Measurements from ENCODE around the gene LARP4.
"Not testable (repeated sequence)": the region's sequence is repeated elsewhere in the genome, so short reads cannot be mapped to it uniquely, and the experiment has no call there.

LARP4 gene

DNA sequence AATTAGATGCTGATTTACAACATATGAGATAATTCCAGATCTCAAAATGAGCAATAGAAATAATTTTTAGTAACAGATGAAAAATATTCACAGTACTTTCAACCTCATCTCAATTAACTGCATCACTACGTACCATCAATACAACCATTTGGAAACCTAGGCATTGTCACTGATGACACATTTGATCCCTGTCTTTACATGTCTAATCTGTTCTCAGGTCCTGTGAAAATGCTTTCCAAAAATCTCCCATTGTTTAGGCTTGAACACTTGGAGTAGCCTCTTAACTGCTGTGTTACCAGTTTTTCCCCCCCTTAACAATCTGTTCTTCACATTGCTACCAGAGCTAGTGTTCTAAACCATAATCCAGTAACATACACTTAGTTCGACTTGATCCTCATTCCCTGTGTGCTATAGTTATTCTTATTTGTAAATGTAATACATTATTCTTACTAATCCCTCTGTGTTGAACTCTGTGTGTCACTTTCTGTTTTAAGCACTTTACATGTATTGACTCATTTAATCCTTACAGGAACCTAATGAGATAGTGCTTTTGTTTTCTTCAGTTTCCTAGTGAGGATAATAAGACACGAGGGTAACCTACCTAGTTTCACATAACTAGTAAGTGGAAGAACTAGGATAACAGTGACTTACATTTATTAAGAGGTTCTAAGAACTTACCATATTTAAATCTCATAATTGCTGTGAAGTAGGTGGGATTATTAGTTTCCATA, 41.7 kb downstream of the LARP4 start:
- no peak overlapping the region for H3K4me3 ChIP-seq (ENCODE audit: low read depth in 1 of 2, low read length in 2 of 2)
- H3K9ac ChIP-seq (ENCODE audit: low read length), result no peak overlapping the region
- peaks cover 44% of the 10 kb centered on the region for H3K36me3 ChIP-seq (ENCODE audit: insufficient read depth, low read length)
- no peaks in the 10 kb centered on the region for H3K9me3 ChIP-seq (ENCODE audit: low read length)
- H3K4me1 ChIP-seq (ENCODE audit: insufficient read depth, low read length), result no peaks in the 10 kb centered on the region
- H3K27ac ChIP-seq (ENCODE audit: low read depth, low read length), result no peak overlapping the region
- no peaks in the 10 kb centered on the region for H3K27me3 ChIP-seq (ENCODE audit: control insufficient read depth in 1 of 2, insufficient read depth in 2 of 2, low read length in 2 of 2)

DNA sequence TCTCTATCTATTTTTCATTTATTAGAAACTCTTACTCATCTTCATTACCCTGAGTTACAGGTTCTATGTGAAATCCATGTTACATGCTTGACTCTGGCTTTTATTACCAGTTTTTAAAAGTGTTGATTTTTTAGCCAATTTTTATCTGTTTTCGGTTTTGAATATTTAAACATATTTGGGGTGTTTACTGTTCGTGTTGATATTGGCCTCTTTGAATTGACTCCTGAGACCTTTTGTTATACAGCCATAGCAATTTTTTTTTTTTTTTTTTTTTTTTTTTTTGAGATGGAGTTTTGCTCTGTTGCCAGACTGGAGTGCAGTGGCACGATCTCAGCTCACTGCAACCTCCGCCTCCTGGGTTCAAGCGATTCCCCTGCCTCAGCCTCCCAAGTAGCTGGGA, 49.0 kb downstream of the LARP4 start:
- not testable (repeated sequence) for H3K4me3 ChIP-seq (ENCODE audit: low read depth in 1 of 2, low read length in 2 of 2); H3K9me3 ChIP-seq (ENCODE audit: low read length); H3K9ac ChIP-seq (ENCODE audit: low read length); H3K4me1 ChIP-seq (ENCODE audit: insufficient read depth, low read length); H3K27me3 ChIP-seq (ENCODE audit: control insufficient read depth in 1 of 2, insufficient read depth in 2 of 2, low read length in 2 of 2); H3K27ac ChIP-seq (ENCODE audit: low read depth, low read length); H3K36me3 ChIP-seq (ENCODE audit: insufficient read depth, low read length)

DNA sequence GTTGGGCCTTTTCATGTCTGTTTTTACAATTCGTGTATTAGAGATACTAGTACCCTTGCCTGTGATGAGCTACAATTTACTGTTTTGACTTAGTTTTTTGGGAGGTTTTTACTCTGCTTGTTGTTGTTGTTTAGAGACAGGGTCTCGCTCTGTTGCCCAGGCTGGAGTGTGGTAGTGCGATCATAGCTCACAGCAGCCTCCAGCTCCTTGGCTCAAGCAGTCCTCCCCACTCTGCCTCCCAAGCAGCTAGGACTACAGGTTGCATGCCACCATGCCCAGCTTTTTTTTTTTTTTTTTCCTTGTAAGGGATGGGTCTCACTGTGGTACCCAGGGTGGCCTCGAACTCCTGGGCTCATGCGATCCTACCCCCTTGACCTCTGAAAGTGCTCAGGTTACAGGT, 52.1 kb downstream of the LARP4 start:
- Histone ChIP-seq H3K9me3 (ENCODE audit: low read length) (no peaks in the 10 kb centered on the region), H3K36me3 (ENCODE audit: insufficient read depth, low read length) (peaks cover 20% of the 10 kb centered on the region), H3K9ac (ENCODE audit: low read length) (no peak overlapping the region)

DNA sequence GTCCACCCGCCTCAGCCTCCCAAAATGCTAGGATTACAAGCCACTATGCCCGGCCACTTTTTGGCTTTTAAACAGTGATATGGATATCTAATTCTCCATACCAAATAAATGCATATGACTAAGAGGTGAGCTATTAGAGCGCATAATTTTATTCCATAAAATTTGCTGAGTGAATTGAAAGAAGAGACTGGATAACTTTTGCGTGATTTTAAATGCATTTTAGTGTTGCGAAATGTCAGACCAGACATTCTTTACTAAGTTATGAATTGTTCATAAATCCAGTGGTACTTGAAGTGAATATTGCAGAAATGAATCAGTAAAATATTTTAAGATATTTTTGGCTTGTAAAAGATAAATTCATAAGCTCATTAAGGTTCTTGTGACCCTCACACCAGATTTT, 53.2 kb downstream of the LARP4 start:
- no peaks in the 10 kb centered on the region for H3K4me1 ChIP-seq (ENCODE audit: insufficient read depth, low read length)
- H3K27ac ChIP-seq (ENCODE audit: low read depth, low read length), result no peak overlapping the region
- H3K36me3 ChIP-seq (ENCODE audit: insufficient read depth, low read length), result peaks cover 20% of the 10 kb centered on the region
- no peak overlapping the region for H3K4me3 ChIP-seq (ENCODE audit: low read depth in 1 of 2, low read length in 2 of 2)
- H3K27me3 ChIP-seq (ENCODE audit: control insufficient read depth in 1 of 2, insufficient read depth in 2 of 2, low read length in 2 of 2), result no peaks in the 10 kb centered on the region
- no peaks in the 10 kb centered on the region for H3K9me3 ChIP-seq (ENCODE audit: low read length)
- H3K9ac ChIP-seq (ENCODE audit: low read length), result no peak overlapping the region

More for the DNA sequence above, 52.1 kb downstream of the LARP4 start:
- Histone ChIP-seq H3K27me3 (ENCODE audit: control insufficient read depth in 1 of 2, insufficient read depth in 2 of 2, low read length in 2 of 2) (no peaks in the 10 kb centered on the region), H3K4me3 (ENCODE audit: low read depth in 1 of 2, low read length in 2 of 2) (no peak overlapping the region), H3K4me1 (ENCODE audit: insufficient read depth, low read length) (no peaks in the 10 kb centered on the region), H3K27ac (ENCODE audit: low read depth, low read length) (no peak overlapping the region)

DNA sequence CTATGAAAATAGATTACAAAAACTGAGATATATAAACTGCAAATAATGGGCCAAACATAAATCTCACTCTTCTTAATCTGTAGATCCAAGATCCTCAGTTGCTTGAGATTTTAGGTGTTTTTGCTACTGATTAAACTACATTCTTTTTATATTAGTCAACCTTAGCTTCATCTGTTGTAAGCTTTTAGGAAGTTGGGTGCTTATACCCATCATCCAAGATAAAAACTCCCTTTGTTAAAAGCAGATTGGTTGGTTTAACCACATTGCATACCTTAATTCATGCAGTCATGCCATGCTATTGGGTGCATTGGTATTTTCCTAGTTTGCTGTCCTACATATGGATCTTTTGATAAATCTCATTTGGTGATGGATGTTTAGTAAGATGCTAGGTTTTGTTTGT, 57.9 kb downstream of the LARP4 start:
- Histone ChIP-seq H3K27me3 (ENCODE audit: control insufficient read depth in 1 of 2, insufficient read depth in 2 of 2, low read length in 2 of 2) (no peaks in the 10 kb centered on the region), H3K27ac (ENCODE audit: low read depth, low read length) (no peak overlapping the region), H3K9ac (ENCODE audit: low read length) (no peak overlapping the region), H3K4me1 (ENCODE audit: insufficient read depth, low read length) (no peaks in the 10 kb centered on the region), H3K4me3 (ENCODE audit: low read depth in 1 of 2, low read length in 2 of 2) (no peak overlapping the region), H3K9me3 (ENCODE audit: low read length) (no peaks in the 10 kb centered on the region), H3K36me3 (ENCODE audit: insufficient read depth, low read length) (peaks cover 26% of the 10 kb centered on the region)

DNA sequence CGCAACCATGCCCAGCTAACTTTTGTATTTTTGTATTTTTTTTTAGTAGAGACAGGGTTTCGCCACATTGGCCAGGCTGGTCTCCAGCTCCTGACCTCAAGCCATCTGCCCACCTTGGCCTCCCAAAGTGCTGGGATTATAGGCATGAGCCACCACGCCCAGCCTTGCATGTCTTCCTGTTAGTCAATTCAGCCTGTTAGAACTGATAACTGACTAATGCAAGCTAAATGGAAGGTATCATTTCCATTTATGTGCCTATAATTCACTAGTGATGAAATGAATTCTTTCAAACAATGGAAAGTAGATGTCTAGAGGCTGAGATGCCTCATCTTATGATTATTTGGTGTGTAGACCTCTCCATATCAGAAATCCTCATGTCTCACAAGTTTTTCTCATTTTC, 66.8 kb downstream of the LARP4 start:
- Histone ChIP-seq H3K4me3 (ENCODE audit: low read depth in 1 of 2, low read length in 2 of 2) (no peak overlapping the region), H3K27ac (ENCODE audit: low read depth, low read length) (no peak overlapping the region), H3K4me1 (ENCODE audit: insufficient read depth, low read length) (no peaks in the 10 kb centered on the region), H3K36me3 (ENCODE audit: insufficient read depth, low read length) (peaks cover 35% of the 10 kb centered on the region), H3K27me3 (ENCODE audit: control insufficient read depth in 1 of 2, insufficient read depth in 2 of 2, low read length in 2 of 2) (no peaks in the 10 kb centered on the region), H3K9me3 (ENCODE audit: low read length) (no peaks in the 10 kb centered on the region), H3K9ac (ENCODE audit: low read length) (no peak overlapping the region)

DNA sequence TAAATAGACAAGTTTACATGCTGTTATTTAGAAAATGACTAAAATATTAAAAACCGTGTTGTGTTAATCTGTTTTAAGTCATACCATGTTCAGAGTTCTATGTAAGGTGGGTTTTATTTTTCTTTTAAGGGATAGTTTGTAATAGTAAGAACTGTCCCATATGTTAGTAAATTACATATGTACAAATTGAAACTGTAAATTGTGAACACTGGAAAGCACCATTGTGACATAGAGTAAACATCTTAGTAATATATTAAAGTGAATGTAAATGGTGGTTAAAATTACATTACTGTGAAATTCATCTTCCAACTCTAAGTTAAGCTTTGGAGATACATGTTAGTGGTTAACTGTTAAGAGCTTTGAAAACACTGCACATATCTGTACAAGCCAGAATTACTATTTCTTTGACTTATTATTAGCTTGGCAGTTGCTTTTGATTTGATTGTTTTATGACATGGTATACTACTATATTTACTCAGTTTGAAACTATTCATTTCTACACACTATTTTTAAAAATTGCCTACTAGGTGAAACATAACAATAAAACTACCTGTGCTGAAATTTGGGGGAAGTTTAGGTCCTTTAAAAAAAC, 76.7 kb downstream of the LARP4 start:
- no peaks in the 10 kb centered on the region for H3K27me3 ChIP-seq (ENCODE audit: control insufficient read depth in 1 of 2, insufficient read depth in 2 of 2, low read length in 2 of 2)
- no peak overlapping the region for H3K4me3 ChIP-seq (ENCODE audit: low read depth in 1 of 2, low read length in 2 of 2)
- H3K27ac ChIP-seq (ENCODE audit: low read depth, low read length), result no peak overlapping the region
- H3K9me3 ChIP-seq (ENCODE audit: low read length), result no peaks in the 10 kb centered on the region
- H3K4me1 ChIP-seq (ENCODE audit: insufficient read depth, low read length), result no peaks in the 10 kb centered on the region
- no peak overlapping the region for H3K9ac ChIP-seq (ENCODE audit: low read length)
- H3K36me3 ChIP-seq (ENCODE audit: insufficient read depth, low read length), result peaks cover 26% of the 10 kb centered on the region

DNA sequence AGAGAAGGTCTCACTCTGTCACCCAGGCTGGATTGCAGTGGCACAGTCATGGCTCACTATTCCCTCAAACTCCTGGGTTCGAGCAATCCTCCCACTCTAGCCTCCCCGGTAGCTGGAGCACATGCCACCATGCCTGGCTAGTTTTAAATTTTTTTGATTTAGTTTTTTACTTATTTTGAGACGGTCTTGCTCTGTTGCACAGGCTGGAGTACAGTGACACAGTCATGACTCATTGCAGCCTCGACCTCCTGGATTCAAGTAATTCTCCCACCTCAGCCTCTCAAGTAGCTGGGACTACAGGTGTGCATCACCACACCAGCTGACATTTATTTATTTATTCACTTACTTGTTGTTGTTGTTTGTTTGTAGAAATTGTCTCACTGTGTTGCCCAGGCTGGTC, 81.9 kb downstream of the LARP4 start:
- no peaks in the 10 kb centered on the region for H3K36me3 ChIP-seq (ENCODE audit: insufficient read depth, low read length)
- no peak overlapping the region for H3K27ac ChIP-seq (ENCODE audit: low read depth, low read length)
- no peaks in the 10 kb centered on the region for H3K4me1 ChIP-seq (ENCODE audit: insufficient read depth, low read length)
- H3K4me3 ChIP-seq (ENCODE audit: low read depth in 1 of 2, low read length in 2 of 2), result no peak overlapping the region
- H3K9me3 ChIP-seq (ENCODE audit: low read length), result no peaks in the 10 kb centered on the region
- no peak overlapping the region for H3K9ac ChIP-seq (ENCODE audit: low read length)
- H3K27me3 ChIP-seq (ENCODE audit: control insufficient read depth in 1 of 2, insufficient read depth in 2 of 2, low read length in 2 of 2), result no peaks in the 10 kb centered on the region

DNA sequence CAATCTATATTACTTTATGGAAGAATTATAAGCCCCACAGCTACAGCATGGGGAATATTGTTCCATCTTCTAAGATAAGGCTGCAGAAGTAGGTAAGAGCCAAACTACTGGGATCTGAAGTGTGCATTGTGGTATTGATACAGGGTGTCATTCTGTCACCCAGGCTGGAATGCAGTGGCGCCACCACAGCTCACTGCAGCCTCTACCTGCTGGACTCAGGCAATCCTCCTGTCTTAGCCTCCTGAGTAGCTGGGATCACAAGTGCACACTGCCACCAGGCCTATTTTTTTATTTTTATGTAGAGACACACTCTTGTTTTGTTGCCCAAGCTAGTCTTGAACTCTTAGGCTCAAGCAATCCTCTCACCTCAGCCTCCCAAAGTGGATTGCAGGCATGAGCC, 82.8 kb downstream of the LARP4 start:
- Histone ChIP-seq H3K36me3 (ENCODE audit: insufficient read depth, low read length) (no peaks in the 10 kb centered on the region), H3K27me3 (ENCODE audit: control insufficient read depth in 1 of 2, insufficient read depth in 2 of 2, low read length in 2 of 2) (no peaks in the 10 kb centered on the region), H3K4me3 (ENCODE audit: low read depth in 1 of 2, low read length in 2 of 2) (no peak overlapping the region)

DNA sequence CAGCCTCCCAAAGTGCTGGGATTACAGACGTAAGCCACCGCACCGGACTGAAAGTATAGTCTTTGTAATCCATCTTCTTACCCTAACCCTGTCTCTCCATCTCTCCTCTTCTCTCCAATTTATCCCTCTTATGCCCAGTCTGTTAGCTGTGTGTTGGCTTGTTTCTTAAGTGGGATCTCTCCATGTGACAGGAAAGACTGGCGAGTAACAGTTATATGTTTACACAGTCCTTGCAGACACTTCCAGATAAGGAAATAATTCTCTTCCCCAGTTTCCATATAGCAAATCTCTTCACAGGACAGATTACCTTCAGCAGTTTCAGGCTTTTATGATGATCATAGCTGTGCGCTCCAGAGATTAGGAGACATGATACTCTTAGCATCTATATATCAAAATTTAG, 88.1 kb downstream of the LARP4 start:
- no peaks in the 10 kb centered on the region for H3K36me3 ChIP-seq (ENCODE audit: insufficient read depth, low read length)
- H3K4me3 ChIP-seq (ENCODE audit: low read depth in 1 of 2, low read length in 2 of 2), result no peak overlapping the region
- H3K27me3 ChIP-seq (ENCODE audit: control insufficient read depth in 1 of 2, insufficient read depth in 2 of 2, low read length in 2 of 2), result no peaks in the 10 kb centered on the region
- no peak overlapping the region for H3K27ac ChIP-seq (ENCODE audit: low read depth, low read length)
- no peaks in the 10 kb centered on the region for H3K9me3 ChIP-seq (ENCODE audit: low read length)
- H3K4me1 ChIP-seq (ENCODE audit: insufficient read depth, low read length), result no peaks in the 10 kb centered on the region
- H3K9ac ChIP-seq (ENCODE audit: low read length), result no peak overlapping the region

More for the DNA sequence above, 82.8 kb downstream of the LARP4 start:
- Histone ChIP-seq H3K27ac (ENCODE audit: low read depth, low read length) (no peak overlapping the region), H3K9me3 (ENCODE audit: low read length) (no peaks in the 10 kb centered on the region), H3K4me1 (ENCODE audit: insufficient read depth, low read length) (no peaks in the 10 kb centered on the region), H3K9ac (ENCODE audit: low read length) (no peak overlapping the region)

DNA sequence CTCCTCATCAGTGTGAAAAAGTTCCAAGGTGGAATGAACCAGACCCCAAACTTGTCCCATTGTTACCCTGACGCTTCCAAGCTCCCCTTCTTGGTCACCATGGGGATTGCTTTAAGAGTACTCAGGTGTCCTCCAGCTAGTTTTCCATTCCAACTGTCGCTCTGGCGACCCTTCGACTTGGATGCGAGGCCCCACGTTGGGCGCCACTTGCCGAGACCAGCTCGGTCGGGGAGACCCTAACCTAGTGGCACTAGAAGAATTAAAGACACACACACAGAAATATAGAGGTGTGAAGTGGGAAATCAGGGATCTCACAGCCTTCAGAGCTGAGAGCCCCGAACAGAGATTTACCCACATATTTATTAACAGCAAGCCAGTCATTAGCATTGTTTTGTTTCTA, 97.4 kb downstream of the LARP4 start:
- H3K4me3 ChIP-seq (ENCODE audit: low read depth in 1 of 2, low read length in 2 of 2); H3K27ac ChIP-seq (ENCODE audit: low read depth, low read length); H3K9me3 ChIP-seq (ENCODE audit: low read length); H3K4me1 ChIP-seq (ENCODE audit: insufficient read depth, low read length); H3K27me3 ChIP-seq (ENCODE audit: control insufficient read depth in 1 of 2, insufficient read depth in 2 of 2, low read length in 2 of 2); H3K36me3 ChIP-seq (ENCODE audit: insufficient read depth, low read length); H3K9ac ChIP-seq (ENCODE audit: low read length): not testable (repeated sequence)
